ENCODE data around the gene SLC35F3. TPM values are rescaled to one million over a fixed set of nuclear protein-coding genes. Genes with fewer than 3 reads are reported as not detected.
A peak's percentile ranks its signal among the peaks of the same experiment; 100 is the strongest.

The SLC35F3 gene
- total RNA-seq, 2 donors from 2014 or later, result 0.24 to 2.4 TPM

DNA sequence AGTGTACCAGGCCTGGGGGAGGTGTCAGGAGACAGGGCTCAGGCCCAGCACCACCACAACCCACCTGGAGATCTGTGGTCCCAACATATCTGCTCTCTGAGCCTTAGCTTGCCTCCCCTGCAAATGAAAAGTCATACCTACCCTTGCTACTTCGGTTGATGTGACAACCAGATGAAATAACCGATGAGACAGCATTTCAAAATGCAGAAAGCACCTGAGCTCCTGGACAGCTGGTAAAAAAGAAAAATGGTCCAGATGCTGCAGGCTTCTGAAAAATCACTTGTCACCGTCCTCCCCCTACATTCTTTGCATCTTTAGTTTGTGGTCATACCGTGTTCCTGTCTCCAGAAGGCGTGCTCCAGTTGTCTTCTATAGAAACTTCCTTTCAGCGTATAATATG, 416.8 kb downstream of the SLC35F3 start:
- Mint-ChIP-seq H3K4me1 (ENCODE audit: low read depth) (peaks cover 21% of the 10 kb centered on the region), H3K36me3 (ENCODE audit: insufficient read depth in 2 of 2) (no peaks in the 10 kb centered on the region), H3K27ac (no peak overlapping the region), H3K4me3 (no peak overlapping the region), H3K27me3 (ENCODE audit: low read depth) (peaks cover 65% of the 10 kb centered on the region), H3K9me3 (no peaks in the 10 kb centered on the region)
- ATAC-seq (replicated peaks in 1 of 2) (no peak), DNase-seq (no peak)

DNA sequence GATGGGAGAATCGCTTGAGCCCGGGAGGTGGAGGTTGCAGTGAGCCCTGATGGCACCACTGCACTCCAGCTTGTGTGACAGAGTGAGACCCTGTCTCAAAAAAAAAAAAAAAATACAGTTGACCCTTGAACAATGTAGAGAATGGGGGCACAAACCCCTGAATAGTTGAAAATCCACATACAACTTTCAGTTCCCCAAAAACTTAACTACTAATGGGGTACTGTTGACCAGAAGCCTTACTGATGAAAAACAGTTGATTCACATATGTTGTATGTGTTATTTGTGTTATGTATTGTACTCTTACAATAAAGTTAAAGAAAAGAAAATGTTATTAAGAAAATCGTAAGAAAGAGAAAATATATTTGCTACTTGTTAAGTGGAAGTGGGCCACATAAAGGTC, 417.6 kb downstream of the SLC35F3 start:
- no peak overlapping the region for H3K4me3 Mint-ChIP-seq
- peaks cover 64% of the 10 kb centered on the region for H3K27me3 Mint-ChIP-seq (ENCODE audit: low read depth)
- H3K9me3 Mint-ChIP-seq, result no peaks in the 10 kb centered on the region
- no peaks in the 10 kb centered on the region for H3K36me3 Mint-ChIP-seq (ENCODE audit: insufficient read depth in 2 of 2)
- DNase-seq (no peak), ATAC-seq (replicated peaks in 1 of 2) (no peak)
- peaks cover 23% of the 10 kb centered on the region for H3K4me1 Mint-ChIP-seq (ENCODE audit: low read depth)
- H3K27ac Mint-ChIP-seq, result peak overlapping the region; percentile 35

DNA sequence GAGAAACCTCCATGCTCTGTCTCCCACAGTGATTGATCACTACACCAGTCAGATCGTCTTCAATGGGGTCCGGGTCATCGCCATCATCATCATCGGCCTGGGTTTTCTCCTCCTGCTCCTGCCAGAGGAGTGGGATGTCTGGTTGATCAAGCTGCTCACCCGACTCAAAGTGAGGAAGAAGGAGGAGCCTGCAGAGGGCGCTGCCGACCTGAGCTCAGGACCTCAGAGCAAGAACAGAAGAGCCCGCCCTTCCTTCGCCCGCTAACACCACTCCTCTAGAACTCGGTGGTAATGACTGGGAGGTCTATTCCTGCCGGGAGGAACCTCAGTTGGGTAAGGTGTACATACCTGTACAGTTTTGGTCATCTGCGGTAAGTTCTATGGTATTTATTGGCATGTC, 418.5 kb downstream of the SLC35F3 start:
- H3K4me3 Mint-ChIP-seq, result peak overlapping the region; percentile 41 to 63
- H3K36me3 Mint-ChIP-seq (ENCODE audit: insufficient read depth in 2 of 2), result no peaks in the 10 kb centered on the region
- peak; percentile 68 to 77 for DNase-seq
- H3K4me1 Mint-ChIP-seq (ENCODE audit: low read depth), result peaks cover 23% of the 10 kb centered on the region
- H3K27ac Mint-ChIP-seq, result no peak overlapping the region
- H3K9me3 Mint-ChIP-seq, result no peaks in the 10 kb centered on the region
- peaks cover 55% of the 10 kb centered on the region for H3K27me3 Mint-ChIP-seq (ENCODE audit: low read depth)
- peak; percentile 54 to 62 for ATAC-seq (replicated peaks in 1 of 2)

DNA sequence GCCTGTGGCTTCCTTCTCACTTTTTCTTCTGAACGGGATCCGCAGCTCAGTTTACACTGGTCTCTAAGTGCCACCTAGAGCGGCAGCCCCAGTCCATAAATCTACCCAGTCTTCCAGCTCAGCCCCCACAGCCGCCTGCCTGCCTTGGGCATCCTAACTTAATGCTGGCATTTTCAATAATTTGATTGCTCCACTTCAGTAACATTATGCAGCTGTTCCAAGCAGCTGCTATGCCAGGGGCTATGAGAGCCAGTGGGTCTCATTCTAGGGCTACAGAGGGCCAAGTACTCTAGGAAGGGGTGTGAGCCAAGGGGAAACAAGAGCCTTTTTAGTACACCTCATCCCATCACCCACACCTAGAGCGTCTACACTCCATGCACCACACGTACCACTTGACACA, 420.3 kb downstream of the SLC35F3 start:
- Mint-ChIP-seq H3K27ac (no peak overlapping the region), H3K9me3 (no peaks in the 10 kb centered on the region), H3K27me3 (ENCODE audit: low read depth) (peaks cover 52% of the 10 kb centered on the region), H3K4me3 (no peak overlapping the region), H3K4me1 (ENCODE audit: low read depth) (peaks cover 23% of the 10 kb centered on the region), H3K36me3 (ENCODE audit: insufficient read depth in 2 of 2) (no peaks in the 10 kb centered on the region)
- DNase-seq (no peak), ATAC-seq (replicated peaks in 1 of 2) (no peak)

DNA sequence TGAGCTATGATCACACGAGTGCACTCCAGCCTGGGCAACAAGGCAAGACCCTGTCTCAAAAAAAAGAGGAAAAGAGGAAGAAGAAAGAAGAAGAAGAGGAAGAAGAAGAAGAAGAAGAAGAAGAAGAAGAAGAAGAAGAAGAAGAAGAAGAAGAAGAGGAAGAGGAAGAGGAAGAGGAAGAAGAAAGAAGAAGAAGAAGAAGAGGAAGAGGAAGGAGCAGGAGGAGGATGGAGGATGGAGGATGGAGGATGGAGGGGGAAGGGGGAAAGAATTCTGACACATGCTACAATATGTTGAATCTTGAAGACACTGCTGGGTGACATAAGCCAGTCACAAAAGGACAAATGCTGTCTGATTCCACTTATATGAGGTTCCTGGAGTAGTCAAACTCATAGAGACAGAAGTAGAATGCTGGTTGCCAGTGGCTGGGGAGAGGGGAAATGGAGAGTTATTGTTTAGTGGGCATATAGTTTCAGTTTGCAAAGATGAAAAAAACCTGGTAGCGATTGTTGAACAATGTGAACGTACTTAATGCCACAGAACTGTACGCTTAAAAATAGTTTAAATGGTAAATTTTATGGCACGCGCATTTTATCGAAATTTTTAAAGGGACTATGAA, 421.5 kb downstream of the SLC35F3 start:
- Mint-ChIP-seq H3K36me3 (ENCODE audit: insufficient read depth in 2 of 2) (no peaks in the 10 kb centered on the region), H3K9me3 (no peaks in the 10 kb centered on the region), H3K27me3 (ENCODE audit: low read depth) (peaks cover 59% of the 10 kb centered on the region), H3K4me3 (peak overlapping the region; percentile 74 to 83), H3K4me1 (ENCODE audit: low read depth) (peaks cover 23% of the 10 kb centered on the region), H3K27ac (no peak overlapping the region)
- peak in 1 of 2 donors; percentile 23 for DNase-seq
- peak; percentile 47 to 65 for ATAC-seq (replicated peaks in 1 of 2)

DNA sequence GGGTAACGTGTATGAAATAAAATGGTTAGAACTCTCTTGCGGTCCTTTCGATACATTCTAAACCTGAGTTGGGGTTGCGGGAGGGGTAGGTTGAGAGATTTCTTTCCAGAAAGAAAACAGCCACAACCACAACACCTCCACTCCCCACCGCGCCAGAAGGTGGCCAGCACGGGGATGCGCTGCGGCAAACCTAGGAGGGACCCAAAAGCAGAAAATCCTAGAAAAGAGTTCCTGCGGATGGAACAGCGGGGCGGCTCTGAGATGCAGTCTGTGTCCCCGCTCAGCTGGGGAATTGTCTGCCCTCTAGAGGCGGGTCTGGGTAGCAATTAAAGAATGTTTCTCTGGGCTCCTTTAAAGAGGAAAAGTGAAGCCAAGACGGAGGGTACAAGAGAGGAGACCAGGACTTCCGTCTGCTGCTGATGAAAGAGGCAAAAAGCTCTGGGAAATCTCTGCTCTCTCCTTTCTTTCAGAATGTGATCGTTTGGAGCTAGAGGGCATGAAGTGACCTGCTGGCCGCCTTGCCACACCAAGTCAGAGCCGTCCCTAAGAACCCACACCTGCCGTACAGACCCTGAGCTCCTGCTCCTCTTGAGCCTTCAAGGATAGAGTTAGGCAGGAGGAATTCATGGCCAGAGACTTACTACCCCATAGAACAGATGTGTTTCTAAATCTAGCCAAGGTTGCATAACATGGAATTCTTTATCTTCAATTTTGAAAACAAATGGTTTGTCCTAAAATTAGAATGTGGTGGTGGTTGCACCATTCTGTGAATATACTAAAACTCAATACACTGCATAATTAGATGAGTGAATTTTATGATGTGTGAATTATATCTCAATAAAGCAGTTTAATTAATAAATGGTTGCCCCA, 422.3 kb downstream of the SLC35F3 start:
- Mint-ChIP-seq H3K27me3 (ENCODE audit: low read depth) (peaks cover 66% of the 10 kb centered on the region), H3K4me1 (ENCODE audit: low read depth) (peaks cover 23% of the 10 kb centered on the region), H3K36me3 (ENCODE audit: insufficient read depth in 2 of 2) (no peaks in the 10 kb centered on the region), H3K4me3 (peak overlapping the region; percentile 74 to 83), H3K27ac (no peak overlapping the region), H3K9me3 (no peaks in the 10 kb centered on the region)
- DNase-seq (peak; percentile 71 to 75), ATAC-seq (replicated peaks in 1 of 2) (peak; percentile 78 to 86)

DNA sequence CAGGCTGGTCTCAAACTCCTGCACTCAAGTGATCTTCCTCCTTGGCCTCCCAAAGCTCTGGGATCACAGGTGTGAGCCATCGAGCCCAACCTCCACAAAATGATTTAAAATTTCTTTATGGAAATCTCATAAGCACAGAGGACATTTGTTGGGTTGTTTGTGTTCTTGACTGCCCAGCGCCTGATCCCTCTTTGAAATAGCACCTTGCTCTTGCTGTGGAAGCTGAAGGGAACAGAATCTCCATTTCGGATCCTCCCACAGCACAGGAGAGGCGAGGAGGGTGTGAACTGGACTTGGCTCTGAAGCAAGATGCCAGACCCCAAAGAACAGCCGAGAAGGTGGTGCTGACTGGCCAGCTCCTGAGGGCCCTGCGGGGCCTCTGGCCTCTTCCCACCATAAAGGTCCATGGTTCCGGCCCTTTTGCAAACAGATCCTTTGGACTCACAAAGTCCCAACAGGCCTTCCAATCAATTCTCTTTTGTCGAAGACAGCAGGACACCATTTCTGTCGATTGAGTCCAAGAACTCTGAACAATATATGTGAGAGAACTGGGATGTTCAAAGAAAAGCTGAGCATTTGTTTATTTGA, 423.2 kb downstream of the SLC35F3 start:
- no peak overlapping the region for H3K27ac Mint-ChIP-seq
- peaks cover 68% of the 10 kb centered on the region for H3K27me3 Mint-ChIP-seq (ENCODE audit: low read depth)
- no peaks in the 10 kb centered on the region for H3K36me3 Mint-ChIP-seq (ENCODE audit: insufficient read depth in 2 of 2)
- H3K4me1 Mint-ChIP-seq (ENCODE audit: low read depth), result peaks cover 22% of the 10 kb centered on the region
- DNase-seq (no peak), ATAC-seq (replicated peaks in 1 of 2) (no peak)
- H3K9me3 Mint-ChIP-seq, result no peaks in the 10 kb centered on the region
- H3K4me3 Mint-ChIP-seq, result no peak overlapping the region

DNA sequence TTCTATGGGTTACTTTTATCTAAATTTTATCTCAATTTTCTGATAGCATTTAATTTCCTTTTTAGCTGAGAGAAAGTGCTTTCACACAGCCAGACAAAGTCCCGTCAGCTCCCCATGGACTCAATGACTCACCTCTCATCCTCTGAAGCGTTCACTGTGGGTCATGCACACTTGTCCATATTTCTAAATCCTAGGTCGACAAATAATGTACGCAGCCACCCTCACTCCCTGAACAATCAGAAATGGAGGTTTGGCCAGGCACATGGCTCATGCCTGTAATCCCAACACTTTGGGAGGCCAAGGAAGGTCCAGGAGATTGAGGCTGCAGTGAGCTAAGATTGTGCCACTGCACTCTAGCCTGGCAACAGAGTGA, 426.4 kb downstream of the SLC35F3 start:
- Mint-ChIP-seq H3K9me3 (peaks cover under 1% of the 10 kb centered on the region in 2 donors), H3K36me3 (ENCODE audit: insufficient read depth in 2 of 2) (peaks cover 0 to under 1% of the 10 kb centered on the region in 2 donors), H3K4me3 (no peak overlapping the region), H3K27me3 (ENCODE audit: low read depth) (peaks cover 39% of the 10 kb centered on the region), H3K27ac (no peak overlapping the region), H3K4me1 (ENCODE audit: low read depth) (peaks cover 12% of the 10 kb centered on the region)
- DNase-seq, result no peak
- ATAC-seq (replicated peaks in 1 of 2), result no peak

DNA sequence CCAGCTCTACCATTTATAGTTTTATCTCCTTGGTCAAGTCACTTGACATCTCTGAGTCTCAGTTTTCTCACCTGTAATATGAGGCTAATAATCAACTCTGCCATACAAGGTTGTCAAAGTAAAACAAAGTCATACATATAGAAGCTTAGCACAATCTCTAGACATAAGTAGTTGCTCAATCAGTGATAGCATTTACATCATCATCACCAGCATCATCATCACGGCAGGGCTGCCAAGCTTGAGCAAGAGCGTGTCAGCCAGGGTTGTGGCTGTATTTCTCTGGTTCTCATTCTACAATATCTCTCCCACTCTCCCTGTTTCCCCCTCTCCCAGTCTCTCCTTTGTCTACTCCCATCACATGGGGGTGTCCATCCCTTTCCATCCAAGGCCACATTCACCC, 427.0 kb downstream of the SLC35F3 start:
- H3K4me1 Mint-ChIP-seq (ENCODE audit: low read depth), result peaks cover 5% of the 10 kb centered on the region
- H3K27ac Mint-ChIP-seq, result no peak overlapping the region
- no peak for DNase-seq
- peaks cover 1 to 4% of the 10 kb centered on the region in 2 donors for H3K36me3 Mint-ChIP-seq (ENCODE audit: insufficient read depth in 2 of 2)
- peaks cover 34% of the 10 kb centered on the region for H3K27me3 Mint-ChIP-seq (ENCODE audit: low read depth)
- no peak overlapping the region for H3K4me3 Mint-ChIP-seq
- no peak for ATAC-seq (replicated peaks in 1 of 2)
- H3K9me3 Mint-ChIP-seq, result peaks cover 1 to 3% of the 10 kb centered on the region in 2 donors

DNA sequence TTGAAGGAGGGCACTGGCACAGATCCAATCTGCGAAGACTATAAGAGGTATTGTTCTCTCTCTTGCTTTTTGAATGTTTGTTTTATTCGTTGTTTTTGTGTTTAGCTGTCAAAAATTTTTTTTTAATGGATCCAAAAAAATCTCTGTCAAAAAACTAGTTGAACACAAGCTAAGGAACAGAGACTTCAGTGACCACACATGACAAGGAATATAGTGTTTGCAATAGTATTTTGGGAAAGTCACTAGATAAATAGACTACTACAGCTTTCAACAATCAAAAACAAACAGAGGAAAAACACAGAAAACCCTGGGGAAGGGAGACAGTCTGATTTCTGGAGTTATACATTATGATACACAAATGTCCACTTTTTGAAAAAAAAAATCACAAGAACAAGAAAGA, 431.9 kb downstream of the SLC35F3 start:
- no peak for ATAC-seq (replicated peaks in 1 of 2)
- no peaks in the 10 kb centered on the region for H3K4me1 Mint-ChIP-seq (ENCODE audit: low read depth)
- no peak for DNase-seq
- peaks cover 12 to 14% of the 10 kb centered on the region in 2 donors for H3K9me3 Mint-ChIP-seq
- H3K36me3 Mint-ChIP-seq (ENCODE audit: insufficient read depth in 2 of 2), result peaks cover 2 to 6% of the 10 kb centered on the region in 2 donors
- peaks cover 30% of the 10 kb centered on the region for H3K27me3 Mint-ChIP-seq (ENCODE audit: low read depth)
- no peak overlapping the region for H3K27ac Mint-ChIP-seq
- H3K4me3 Mint-ChIP-seq, result no peak overlapping the region

DNA sequence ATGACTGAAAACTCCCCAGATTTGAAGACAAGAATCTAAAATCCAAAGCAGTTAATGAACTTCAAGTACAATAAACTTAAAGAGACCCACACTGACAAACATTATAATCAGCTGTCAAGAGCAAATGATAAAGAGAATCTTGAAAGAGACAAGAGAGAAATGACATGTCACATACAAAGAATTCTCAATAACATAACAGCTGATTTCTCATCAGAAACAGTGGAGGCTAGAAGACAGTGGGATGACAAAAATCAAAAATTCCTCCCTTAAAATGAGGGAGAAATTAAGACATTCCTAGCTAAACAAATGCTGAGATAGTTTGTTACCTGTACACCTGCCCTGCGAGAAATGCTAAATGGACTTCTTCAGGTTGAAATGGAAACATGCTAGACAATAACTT, 432.8 kb downstream of the SLC35F3 start:
- H3K27ac Mint-ChIP-seq, result no peak overlapping the region
- H3K9me3 Mint-ChIP-seq, result peaks cover 12 to 14% of the 10 kb centered on the region in 2 donors
- no peak for DNase-seq
- no peak for ATAC-seq (replicated peaks in 1 of 2)
- H3K27me3 Mint-ChIP-seq (ENCODE audit: low read depth), result peaks cover 21% of the 10 kb centered on the region
- H3K4me3 Mint-ChIP-seq, result no peak overlapping the region
- H3K4me1 Mint-ChIP-seq (ENCODE audit: low read depth), result no peaks in the 10 kb centered on the region
- peaks cover 2 to 6% of the 10 kb centered on the region in 2 donors for H3K36me3 Mint-ChIP-seq (ENCODE audit: insufficient read depth in 2 of 2)

DNA sequence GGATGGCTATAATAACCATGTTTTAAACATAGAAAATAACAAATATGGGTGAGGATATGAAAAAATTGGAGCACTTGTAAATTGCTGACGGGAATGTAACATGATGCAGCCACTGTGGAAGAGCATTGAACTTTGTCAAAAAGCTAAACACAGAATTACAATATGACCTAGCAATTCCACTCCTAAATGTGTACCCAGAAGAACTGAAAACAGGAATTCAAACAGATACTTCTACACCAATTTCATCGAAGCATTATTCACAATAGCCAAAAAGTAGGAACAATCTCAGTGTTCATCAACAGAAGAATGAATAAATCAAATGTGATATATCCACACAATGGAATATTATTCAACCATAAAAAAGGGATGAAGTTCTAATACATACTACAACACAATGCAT, 436.1 kb downstream of the SLC35F3 start:
- peaks cover 18% of the 10 kb centered on the region for H3K27me3 Mint-ChIP-seq (ENCODE audit: low read depth)
- DNase-seq, result no peak
- ATAC-seq (replicated peaks in 1 of 2), result no peak
- no peak overlapping the region for H3K27ac Mint-ChIP-seq
- no peaks in the 10 kb centered on the region for H3K4me1 Mint-ChIP-seq (ENCODE audit: low read depth)
- H3K4me3 Mint-ChIP-seq, result no peak overlapping the region
- peaks cover 2 to 6% of the 10 kb centered on the region in 2 donors for H3K36me3 Mint-ChIP-seq (ENCODE audit: insufficient read depth in 2 of 2)
- H3K9me3 Mint-ChIP-seq, result peaks cover 12 to 14% of the 10 kb centered on the region in 2 donors

DNA sequence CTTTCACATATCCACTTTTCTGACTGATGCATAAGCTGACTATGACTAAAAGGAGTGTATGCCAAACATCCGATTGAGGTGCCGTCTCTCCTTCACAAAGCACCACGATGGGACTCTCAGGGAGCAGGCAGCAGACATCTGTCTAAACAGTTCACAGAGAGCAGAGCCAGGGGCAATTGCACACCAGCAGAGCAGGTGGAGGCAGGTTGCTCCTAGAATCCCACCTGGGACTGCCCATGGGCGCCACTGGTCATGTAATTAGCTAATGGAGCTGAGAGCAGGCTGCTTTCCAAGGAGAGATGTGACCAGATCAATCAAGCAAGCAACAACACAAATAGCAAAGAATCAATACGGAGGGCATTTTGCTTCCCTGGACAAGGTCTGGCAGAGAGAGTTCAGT, 438.3 kb downstream of the SLC35F3 start:
- no peak overlapping the region for H3K4me3 Mint-ChIP-seq
- no peak overlapping the region for H3K27ac Mint-ChIP-seq
- ATAC-seq (replicated peaks in 1 of 2) (no peak), DNase-seq (no peak)
- peaks cover 4 to 7% of the 10 kb centered on the region in 2 donors for H3K9me3 Mint-ChIP-seq
- H3K36me3 Mint-ChIP-seq (ENCODE audit: insufficient read depth in 2 of 2), result no peaks in the 10 kb centered on the region
- H3K27me3 Mint-ChIP-seq (ENCODE audit: low read depth), result peaks cover 4% of the 10 kb centered on the region
- H3K4me1 Mint-ChIP-seq (ENCODE audit: low read depth), result no peaks in the 10 kb centered on the region
